ENCODE results near the gene FOXC2.

The FOXC2 gene

DNA sequence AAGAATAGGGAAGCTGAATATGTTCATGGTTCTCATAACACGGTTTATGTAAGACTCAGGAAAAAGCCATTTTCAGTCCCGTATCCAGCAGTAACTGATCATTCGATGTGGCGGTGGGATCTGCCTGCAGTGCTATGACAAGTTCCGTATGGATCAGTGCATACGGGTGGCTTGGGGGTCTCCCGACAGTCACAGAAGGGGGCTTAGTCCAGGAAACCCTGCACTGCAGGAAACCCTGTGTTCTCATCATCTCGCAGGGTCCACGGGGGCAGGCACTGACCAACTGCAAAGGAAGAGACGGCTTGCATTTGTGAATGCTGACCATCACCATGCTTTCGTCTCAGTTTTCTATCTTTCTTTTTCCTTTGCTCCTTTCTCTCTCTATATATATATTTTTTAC lies 19.3 kb upstream of the FOXC2 start:
- DNase-seq (ENCODE audit: low spot score) (no peak), ATAC-seq (ENCODE audit: low read depth) (no peak)
- Histone ChIP-seq H3K4me3 (ENCODE audit: severe bottlenecking) (no peak overlapping the region), H3K27ac (ENCODE audit: poor library complexity, severe bottlenecking) (no peak overlapping the region), H3K36me3 (ENCODE audit: low read depth) (peaks cover 72% of the 10 kb centered on the region), H3K4me1 (ENCODE audit: insufficient read depth, poor library complexity, severe bottlenecking) (no peaks in the 10 kb centered on the region), H3K27me3 (ENCODE audit: insufficient read depth, poor library complexity, severe bottlenecking) (no peaks in the 10 kb centered on the region), H3K9me3 (ENCODE audit: severe bottlenecking) (no peaks in the 10 kb centered on the region)
- TF ChIP-seq CTCF (IDR thresholded peaks at IDR 0.05; ENCODE audit: poor library complexity, severe bottlenecking): no peak

DNA sequence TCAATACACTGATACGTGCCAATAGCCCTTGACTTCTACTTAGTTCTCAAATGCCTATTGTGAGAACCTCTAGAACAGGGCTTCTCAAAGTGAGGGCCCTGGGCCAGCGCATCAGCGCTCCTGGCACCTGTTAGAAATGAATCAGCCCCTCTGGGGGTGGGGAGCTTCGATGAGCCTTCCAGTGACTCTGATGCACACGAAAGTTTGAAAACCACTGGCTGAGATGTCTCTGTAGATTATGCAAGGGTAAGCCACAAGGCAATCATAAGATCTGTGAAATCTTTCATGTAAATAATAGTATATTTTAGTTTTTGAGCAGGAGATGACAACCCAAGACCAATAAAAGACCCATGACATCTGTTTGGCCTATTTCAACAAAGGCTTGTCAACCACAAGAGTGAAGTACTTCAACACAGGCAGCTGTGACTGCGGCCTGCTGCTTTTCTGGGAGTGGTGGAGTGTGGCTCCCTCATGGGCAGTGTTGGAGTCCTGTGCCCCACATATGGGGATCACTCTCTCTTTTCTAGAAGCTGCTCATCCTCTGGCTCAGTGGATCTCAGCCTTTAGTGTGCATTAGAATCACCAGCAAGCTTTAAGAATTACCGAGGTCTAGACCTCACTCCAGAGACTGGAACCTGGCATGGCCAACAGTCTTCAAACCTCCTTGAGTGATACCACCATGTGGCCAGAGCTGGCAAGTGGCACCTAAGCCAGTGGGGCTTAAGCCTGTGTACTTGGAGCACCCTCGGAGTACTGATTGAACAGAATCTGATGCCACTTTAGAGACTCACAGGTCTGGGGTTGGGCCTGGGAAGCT lies 17.3 kb upstream of the FOXC2 start:
- H3K4me3 ChIP-seq (ENCODE audit: severe bottlenecking): no peak overlapping the region
- peaks cover 4% of the 10 kb centered on the region for H3K4me1 ChIP-seq (ENCODE audit: insufficient read depth, poor library complexity, severe bottlenecking)
- DNase-seq (ENCODE audit: low spot score) (no peak), ATAC-seq (ENCODE audit: low read depth) (no peak)
- no peak for TF ChIP-seq CTCF (IDR thresholded peaks at IDR 0.05; ENCODE audit: poor library complexity, severe bottlenecking)
- peaks cover 66% of the 10 kb centered on the region for H3K36me3 ChIP-seq (ENCODE audit: low read depth)
- no peak overlapping the region for H3K27ac ChIP-seq (ENCODE audit: poor library complexity, severe bottlenecking)
- H3K9me3 ChIP-seq (ENCODE audit: severe bottlenecking): no peaks in the 10 kb centered on the region
- no peaks in the 10 kb centered on the region for H3K27me3 ChIP-seq (ENCODE audit: insufficient read depth, poor library complexity, severe bottlenecking)

DNA sequence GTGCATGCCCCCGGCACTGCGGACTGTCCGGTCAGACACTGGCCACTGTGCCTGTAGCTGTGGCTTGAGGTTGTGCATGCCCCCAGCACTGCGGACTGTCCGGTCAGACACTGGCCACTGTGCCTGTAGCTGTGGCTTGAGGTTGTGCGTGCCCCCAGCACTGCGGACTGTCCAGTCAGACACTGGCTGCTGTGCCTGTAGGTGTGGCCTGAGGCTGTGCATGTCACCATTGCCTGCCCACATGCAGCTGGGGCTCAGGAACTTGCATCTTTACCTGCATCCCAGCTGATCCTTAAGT lies 16.8 kb upstream of the FOXC2 start:
- TF ChIP-seq CTCF (IDR thresholded peaks at IDR 0.05; ENCODE audit: poor library complexity, severe bottlenecking): no peak
- no peak overlapping the region for H3K4me3 ChIP-seq (ENCODE audit: severe bottlenecking)
- no peak for DNase-seq (ENCODE audit: low spot score)
- no peak for ATAC-seq (ENCODE audit: low read depth)
- peaks cover 4% of the 10 kb centered on the region for H3K4me1 ChIP-seq (ENCODE audit: insufficient read depth, poor library complexity, severe bottlenecking)
- H3K9me3 ChIP-seq (ENCODE audit: severe bottlenecking): no peaks in the 10 kb centered on the region
- H3K36me3 ChIP-seq (ENCODE audit: low read depth): peaks cover 63% of the 10 kb centered on the region
- H3K27me3 ChIP-seq (ENCODE audit: insufficient read depth, poor library complexity, severe bottlenecking): no peaks in the 10 kb centered on the region
- no peak overlapping the region for H3K27ac ChIP-seq (ENCODE audit: poor library complexity, severe bottlenecking)

- H3K27ac ChIP-seq (ENCODE audit: poor library complexity, severe bottlenecking): no peak overlapping the region
- no peak overlapping the region for H3K4me3 ChIP-seq (ENCODE audit: severe bottlenecking)
- TF ChIP-seq CTCF (IDR thresholded peaks at IDR 0.05; ENCODE audit: poor library complexity, severe bottlenecking): no peak
- peaks cover 60% of the 10 kb centered on the region for H3K36me3 ChIP-seq (ENCODE audit: low read depth)
- no peaks in the 10 kb centered on the region for H3K27me3 ChIP-seq (ENCODE audit: insufficient read depth, poor library complexity, severe bottlenecking)
- no peaks in the 10 kb centered on the region for H3K9me3 ChIP-seq (ENCODE audit: severe bottlenecking)
- DNase-seq (ENCODE audit: low spot score) (no peak), ATAC-seq (ENCODE audit: low read depth) (no peak)
- peaks cover 4% of the 10 kb centered on the region for H3K4me1 ChIP-seq (ENCODE audit: insufficient read depth, poor library complexity, severe bottlenecking)
Observed at GRCh38 chr16:86550281-86550680, 16.3 kb upstream of the FOXC2 start.

GRCh38 chr16:86553356-86553755 lies 13.3 kb upstream of the FOXC2 start:
- ATAC-seq (ENCODE audit: low read depth) (no peak), DNase-seq (ENCODE audit: low spot score) (no peak)
- Histone ChIP-seq H3K27me3 (ENCODE audit: insufficient read depth, poor library complexity, severe bottlenecking) (no peaks in the 10 kb centered on the region), H3K9me3 (ENCODE audit: severe bottlenecking) (no peaks in the 10 kb centered on the region), H3K27ac (ENCODE audit: poor library complexity, severe bottlenecking) (no peak overlapping the region), H3K4me3 (ENCODE audit: severe bottlenecking) (no peak overlapping the region), H3K36me3 (ENCODE audit: low read depth) (peaks cover 31% of the 10 kb centered on the region), H3K4me1 (ENCODE audit: insufficient read depth, poor library complexity, severe bottlenecking) (peaks cover 4% of the 10 kb centered on the region)
- TF ChIP-seq CTCF (IDR thresholded peaks at IDR 0.05; ENCODE audit: poor library complexity, severe bottlenecking): no peak

Data from RWPE2 (cell line).